HEK293 (cell line): Measurements from ENCODE around the gene E2F4.

Experiments used
- KLF9 ChIP-seq: fragments of 450-650 bp; formaldehyde crosslinking; IDR thresholded peaks from 2 replicates; pipeline ENCODE4 v1.5.1; 2016; ENCODE audit warnings: missing biosample characterization, missing genetic modification characterization, low read depth
- SETDB1 ChIP-seq: IDR thresholded peaks from one replicate; pipeline ENCODE4 v1.6.1; 2017; ENCODE audit warnings: mild to moderate bottlenecking, low read length, moderate library complexity, mixed read lengths; ENCODE audit not compliant: insufficient read length
- SP2 ChIP-seq: fragments of 450-650 bp; formaldehyde crosslinking; IDR thresholded peaks from 2 replicates; pipeline ENCODE4 v1.5.1; 2016; ENCODE audit warnings: missing biosample characterization, missing genetic modification characterization
- ZNF114 ChIP-seq: fragments of 450-650 bp; formaldehyde crosslinking; IDR thresholded peaks from 2 replicates; pipeline ENCODE4 v1.5.0; 2017; ENCODE audit warnings: missing biosample characterization, missing genetic modification characterization
- ZNF146 ChIP-seq: fragments of 450-650 bp; formaldehyde crosslinking; IDR thresholded peaks from 2 replicates; pipeline ENCODE4 v1.5.1; 2016; ENCODE audit warnings: missing biosample characterization, missing genetic modification characterization
- ZNF561 ChIP-seq: fragments of 450-650 bp; IDR thresholded peaks from 2 replicates; pipeline ENCODE4 v1.5.1; 2018; ENCODE audit warnings: missing biosample characterization, missing genetic modification characterization, borderline replicate concordance
- TF ChIP-seq, protein P1 (sequence below): fragments of 450-650 bp; formaldehyde crosslinking; IDR thresholded peaks from 2 replicates; pipeline ENCODE4 v1.5.1; 2016; ENCODE audit warnings: missing biosample characterization, missing genetic modification characterization

DNA sequence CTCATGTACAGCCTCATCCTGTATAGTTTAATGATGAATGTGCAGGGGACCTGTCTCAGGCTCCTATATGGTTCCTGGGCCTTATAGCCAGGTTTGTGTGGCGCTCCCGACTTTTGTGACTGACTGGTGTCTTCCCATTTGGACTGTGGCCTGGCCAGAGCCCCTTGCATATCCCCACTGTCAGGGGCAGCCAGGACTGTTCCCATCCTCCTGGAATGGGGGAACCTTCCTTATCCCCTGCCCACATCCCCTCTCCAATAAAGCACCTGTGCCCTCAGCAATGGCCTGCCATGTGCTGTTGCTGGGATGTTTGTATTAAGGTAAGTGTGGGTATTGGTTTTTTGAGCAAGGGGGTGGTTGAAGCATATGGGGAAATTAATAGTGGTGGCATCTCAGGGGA, 43.7 kb upstream of the E2F4 start:
- TF ChIP-seq SETDB1 = no peak
- TF ChIP-seq, protein P1, sequence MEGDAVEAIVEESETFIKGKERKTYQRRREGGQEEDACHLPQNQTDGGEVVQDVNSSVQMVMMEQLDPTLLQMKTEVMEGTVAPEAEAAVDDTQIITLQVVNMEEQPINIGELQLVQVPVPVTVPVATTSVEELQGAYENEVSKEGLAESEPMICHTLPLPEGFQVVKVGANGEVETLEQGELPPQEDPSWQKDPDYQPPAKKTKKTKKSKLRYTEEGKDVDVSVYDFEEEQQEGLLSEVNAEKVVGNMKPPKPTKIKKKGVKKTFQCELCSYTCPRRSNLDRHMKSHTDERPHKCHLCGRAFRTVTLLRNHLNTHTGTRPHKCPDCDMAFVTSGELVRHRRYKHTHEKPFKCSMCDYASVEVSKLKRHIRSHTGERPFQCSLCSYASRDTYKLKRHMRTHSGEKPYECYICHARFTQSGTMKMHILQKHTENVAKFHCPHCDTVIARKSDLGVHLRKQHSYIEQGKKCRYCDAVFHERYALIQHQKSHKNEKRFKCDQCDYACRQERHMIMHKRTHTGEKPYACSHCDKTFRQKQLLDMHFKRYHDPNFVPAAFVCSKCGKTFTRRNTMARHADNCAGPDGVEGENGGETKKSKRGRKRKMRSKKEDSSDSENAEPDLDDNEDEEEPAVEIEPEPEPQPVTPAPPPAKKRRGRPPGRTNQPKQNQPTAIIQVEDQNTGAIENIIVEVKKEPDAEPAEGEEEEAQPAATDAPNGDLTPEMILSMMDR = no peak
- TF ChIP-seq SP2 (tag by site-specific recombination) = no peak
- TF ChIP-seq ZNF146 (tag by site-specific recombination) = no peak
- TF ChIP-seq KLF9 = no peak
- no peak for TF ChIP-seq ZNF561 (tag by site-specific recombination)
- TF ChIP-seq ZNF114 (tag by site-specific recombination) = no peak
